ENCODE results near the gene PDE1C.

DNA sequence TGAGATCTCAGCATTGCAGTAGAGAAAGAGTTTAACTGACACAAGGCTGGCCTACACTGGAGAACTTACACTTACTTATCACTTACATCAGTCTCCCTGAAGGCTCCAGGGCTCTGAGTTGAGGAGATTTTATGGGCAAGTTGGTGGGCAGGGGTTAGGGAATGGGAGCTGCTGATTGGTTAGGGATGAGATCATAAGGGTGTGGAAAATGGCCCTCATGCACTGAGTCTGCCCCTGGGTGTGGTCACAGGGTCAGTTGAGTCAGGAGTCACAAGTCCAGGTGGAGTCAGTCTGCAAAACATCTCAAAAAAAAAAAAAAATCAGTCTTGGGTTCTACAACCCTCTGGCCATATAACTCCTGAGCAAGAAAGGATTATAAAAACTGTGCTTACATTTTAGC lies 322.7 kb downstream of the PDE1C start:
- TF ChIP-seq, protein P1, sequence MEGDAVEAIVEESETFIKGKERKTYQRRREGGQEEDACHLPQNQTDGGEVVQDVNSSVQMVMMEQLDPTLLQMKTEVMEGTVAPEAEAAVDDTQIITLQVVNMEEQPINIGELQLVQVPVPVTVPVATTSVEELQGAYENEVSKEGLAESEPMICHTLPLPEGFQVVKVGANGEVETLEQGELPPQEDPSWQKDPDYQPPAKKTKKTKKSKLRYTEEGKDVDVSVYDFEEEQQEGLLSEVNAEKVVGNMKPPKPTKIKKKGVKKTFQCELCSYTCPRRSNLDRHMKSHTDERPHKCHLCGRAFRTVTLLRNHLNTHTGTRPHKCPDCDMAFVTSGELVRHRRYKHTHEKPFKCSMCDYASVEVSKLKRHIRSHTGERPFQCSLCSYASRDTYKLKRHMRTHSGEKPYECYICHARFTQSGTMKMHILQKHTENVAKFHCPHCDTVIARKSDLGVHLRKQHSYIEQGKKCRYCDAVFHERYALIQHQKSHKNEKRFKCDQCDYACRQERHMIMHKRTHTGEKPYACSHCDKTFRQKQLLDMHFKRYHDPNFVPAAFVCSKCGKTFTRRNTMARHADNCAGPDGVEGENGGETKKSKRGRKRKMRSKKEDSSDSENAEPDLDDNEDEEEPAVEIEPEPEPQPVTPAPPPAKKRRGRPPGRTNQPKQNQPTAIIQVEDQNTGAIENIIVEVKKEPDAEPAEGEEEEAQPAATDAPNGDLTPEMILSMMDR (IDR thresholded peaks at IDR 0.05) = no peak
- no peak for TF ChIP-seq EZH2 (IDR thresholded peaks at IDR 0.05; ENCODE audit: borderline replicate concordance, insufficient read depth, low read depth, low read length, poor library complexity, severe bottlenecking)
